ENCODE measurements around the gene IRGC. TPM values are rescaled to one million over a fixed set of nuclear protein-coding genes. Genes with fewer than 3 reads are reported as not detected.

IRGC gene
- total RNA-seq = not detected in 2 replicates

- no peaks in the 10 kb centered on the region for H3K36me3 Mint-ChIP-seq (ENCODE audit: low read depth)
- H3K27me3 Mint-ChIP-seq (ENCODE audit: insufficient read depth) = peaks cover 2% of the 10 kb centered on the region
- no peak within 1 kb of the TSS for H3K27ac Mint-ChIP-seq
- intact Hi-C loops (cut with micrococcal nuclease) = no loop called here
- H3K4me1 Mint-ChIP-seq (ENCODE audit: low read depth) = no peaks in the 10 kb centered on the region
- no peak within 1 kb of the TSS for H3K4me3 Mint-ChIP-seq
- no peaks in the 10 kb centered on the region for H3K9me3 Mint-ChIP-seq
- no peak for DNase-seq (ENCODE audit: low spot score)
Observed at GRCh38 chr19:43715776-43716175, at the start of gene IRGC. TSS of gene IRGC (plus strand) at chr19:43716076. CDS start at chr19:43718559, 2,483 bp downstream.

- Mint-ChIP-seq H3K36me3 (ENCODE audit: low read depth) (peaks cover 27% of the 10 kb centered on the region), H3K9me3 (no peaks in the 10 kb centered on the region), H3K4me1 (ENCODE audit: low read depth) (peaks cover 45% of the 10 kb centered on the region), H3K27me3 (ENCODE audit: insufficient read depth) (peaks cover 2% of the 10 kb centered on the region), H3K4me3 (peak overlapping the region; percentile 93), H3K27ac (peak overlapping the region; percentile 26)
- DNase-seq (ENCODE audit: low spot score) = no peak
- intact Hi-C loops (cut with micrococcal nuclease) = loop anchor here (10.0 kb wide), 1 partner anchor 268 kb away; the partner anchor contains the start of gene ZNF45
Observed at GRCh38 chr19:43667126-43667875, 48.6 kb upstream of the IRGC start.

- Mint-ChIP-seq H3K36me3 (ENCODE audit: low read depth) (peaks cover 23% of the 10 kb centered on the region), H3K4me1 (ENCODE audit: low read depth) (peaks cover 39% of the 10 kb centered on the region), H3K27ac (peak overlapping the region; percentile 81), H3K4me3 (peak overlapping the region; percentile 93), H3K9me3 (no peaks in the 10 kb centered on the region), H3K27me3 (ENCODE audit: insufficient read depth) (peaks cover 2% of the 10 kb centered on the region)
- DNase-seq (ENCODE audit: low spot score) = no peak
- intact Hi-C loops (cut with micrococcal nuclease) = loop anchor here (1.0 to 10.0 kb wide), 16 partner anchors 29 to 1223 kb away; partner anchors contain the start of genes CADM4, IRGQ, PHLDB3 and PINLYP
Observed at GRCh38 chr19:43667876-43668405, 47.9 kb upstream of the IRGC start.

- Mint-ChIP-seq H3K27ac (peak overlapping the region; percentile 81), H3K4me1 (ENCODE audit: low read depth) (peaks cover 39% of the 10 kb centered on the region), H3K9me3 (no peaks in the 10 kb centered on the region), H3K4me3 (peak overlapping the region; percentile 93), H3K36me3 (ENCODE audit: low read depth) (peaks cover 23% of the 10 kb centered on the region), H3K27me3 (ENCODE audit: insufficient read depth) (peaks cover 2% of the 10 kb centered on the region)
- peak; percentile 94 for DNase-seq (ENCODE audit: low spot score)
- intact Hi-C loops (cut with micrococcal nuclease) = loop anchor here (1.0 to 10.0 kb wide), 16 partner anchors 29 to 1222 kb away; partner anchors contain the start of genes CADM4, IRGQ, PHLDB3 and PINLYP
Observed at GRCh38 chr19:43668406-43669109, 47.3 kb upstream of the IRGC start.

GRCh38 chr19:43672061-43672679 is 43.7 kb upstream of the IRGC start:
- Mint-ChIP-seq H3K9me3 (no peaks in the 10 kb centered on the region), H3K4me1 (ENCODE audit: low read depth) (peaks cover 34% of the 10 kb centered on the region), H3K27ac (no peak overlapping the region), H3K4me3 (no peak overlapping the region), H3K27me3 (ENCODE audit: insufficient read depth) (peaks cover 2% of the 10 kb centered on the region), H3K36me3 (ENCODE audit: low read depth) (peaks cover 12% of the 10 kb centered on the region)
- DNase-seq (ENCODE audit: low spot score) = no peak
- intact Hi-C loops (cut with micrococcal nuclease) = no loop called here

- H3K36me3 Mint-ChIP-seq (ENCODE audit: low read depth) = peaks cover 2% of the 10 kb centered on the region
- no peaks in the 10 kb centered on the region for H3K9me3 Mint-ChIP-seq
- peaks cover 23% of the 10 kb centered on the region for H3K4me1 Mint-ChIP-seq (ENCODE audit: low read depth)
- no peak for DNase-seq (ENCODE audit: low spot score)
- no peak overlapping the region for H3K4me3 Mint-ChIP-seq
- intact Hi-C loops (cut with micrococcal nuclease) = no loop called here
- H3K27me3 Mint-ChIP-seq (ENCODE audit: insufficient read depth) = peaks cover 2% of the 10 kb centered on the region
- no peak overlapping the region for H3K27ac Mint-ChIP-seq
Observed at GRCh38 chr19:43673637-43674036, 42.2 kb upstream of the IRGC start.

- Mint-ChIP-seq H3K9me3 (no peaks in the 10 kb centered on the region), H3K4me3 (no peak overlapping the region), H3K27ac (no peak overlapping the region), H3K4me1 (ENCODE audit: low read depth) (peaks cover 23% of the 10 kb centered on the region), H3K36me3 (ENCODE audit: low read depth) (peaks cover 2% of the 10 kb centered on the region), H3K27me3 (ENCODE audit: insufficient read depth) (peaks cover 2% of the 10 kb centered on the region)
- intact Hi-C loops (cut with micrococcal nuclease) = no loop called here
- DNase-seq (ENCODE audit: low spot score) = no peak
Observed at GRCh38 chr19:43674183-43674582, 41.7 kb upstream of the IRGC start.

GRCh38 chr19:43674596-43674995 is 41.3 kb upstream of the IRGC start:
- no peaks in the 10 kb centered on the region for H3K9me3 Mint-ChIP-seq
- peaks cover 2% of the 10 kb centered on the region for H3K27me3 Mint-ChIP-seq (ENCODE audit: insufficient read depth)
- H3K27ac Mint-ChIP-seq = no peak overlapping the region
- H3K36me3 Mint-ChIP-seq (ENCODE audit: low read depth) = peaks cover 2% of the 10 kb centered on the region
- DNase-seq (ENCODE audit: low spot score) = no peak
- intact Hi-C loops (cut with micrococcal nuclease) = no loop called here
- no peak overlapping the region for H3K4me3 Mint-ChIP-seq
- H3K4me1 Mint-ChIP-seq (ENCODE audit: low read depth) = peaks cover 23% of the 10 kb centered on the region

- no peaks in the 10 kb centered on the region for H3K27me3 Mint-ChIP-seq (ENCODE audit: insufficient read depth)
- no peaks in the 10 kb centered on the region for H3K9me3 Mint-ChIP-seq
- peak overlapping the region; percentile 73 for H3K27ac Mint-ChIP-seq
- H3K4me3 Mint-ChIP-seq = peak overlapping the region; percentile 27
- H3K4me1 Mint-ChIP-seq (ENCODE audit: low read depth) = peaks cover 16% of the 10 kb centered on the region
- intact Hi-C loops (cut with micrococcal nuclease) = no loop called here
- no peak for DNase-seq (ENCODE audit: low spot score)
- peaks cover 2% of the 10 kb centered on the region for H3K36me3 Mint-ChIP-seq (ENCODE audit: low read depth)
Observed at GRCh38 chr19:43675269-43675879, 40.5 kb upstream of the IRGC start.

- Mint-ChIP-seq H3K4me3 (no peak overlapping the region), H3K9me3 (no peaks in the 10 kb centered on the region), H3K36me3 (ENCODE audit: low read depth) (peaks cover 2% of the 10 kb centered on the region), H3K4me1 (ENCODE audit: low read depth) (peaks cover 12% of the 10 kb centered on the region), H3K27me3 (ENCODE audit: insufficient read depth) (no peaks in the 10 kb centered on the region), H3K27ac (peak overlapping the region; percentile 50)
- intact Hi-C loops (cut with micrococcal nuclease) = no loop called here
- DNase-seq (ENCODE audit: low spot score) = no peak
Observed at GRCh38 chr19:43675906-43676305, 40.0 kb upstream of the IRGC start.

GRCh38 chr19:43678512-43679261 is 37.2 kb upstream of the IRGC start:
- Mint-ChIP-seq H3K27me3 (ENCODE audit: insufficient read depth) (no peaks in the 10 kb centered on the region), H3K4me3 (no peak overlapping the region), H3K4me1 (ENCODE audit: low read depth) (peaks cover 12% of the 10 kb centered on the region), H3K9me3 (no peaks in the 10 kb centered on the region), H3K27ac (no peak overlapping the region), H3K36me3 (ENCODE audit: low read depth) (peaks cover 2% of the 10 kb centered on the region)
- intact Hi-C loops (cut with micrococcal nuclease) = no loop called here
- DNase-seq (ENCODE audit: low spot score) = no peak

GRCh38 chr19:43681821-43682220 is 34.1 kb upstream of the IRGC start:
- Mint-ChIP-seq H3K4me1 (ENCODE audit: low read depth) (no peaks in the 10 kb centered on the region), H3K27ac (no peak overlapping the region), H3K36me3 (ENCODE audit: low read depth) (no peaks in the 10 kb centered on the region), H3K27me3 (ENCODE audit: insufficient read depth) (peaks cover 2% of the 10 kb centered on the region), H3K9me3 (no peaks in the 10 kb centered on the region), H3K4me3 (no peak overlapping the region)
- DNase-seq (ENCODE audit: low spot score) = no peak
- intact Hi-C loops (cut with micrococcal nuclease) = no loop called here

Data from activated T-helper 1 cell treated with anti-CD3 and anti-CD28 coated beads, Interleukin-12 subunit alpha, Interleukin-12 subunit beta, Interleukin-2, Interleukin-4 antibody, amounts not matched to agents 30 ng/mL and 10 ng/mL and 1 ng/mL, durations not matched to agents 14 hours and 24 hours and 36 hours (primary cell).